ENCODE data around the gene KRTAP5-3. TPM values are rescaled to one million over a fixed set of nuclear protein-coding genes. Genes with fewer than 3 reads are reported as not detected.

Gene KRTAP5-3
- total RNA-seq, 1 donor from 2014 or later = not detected

DNA sequence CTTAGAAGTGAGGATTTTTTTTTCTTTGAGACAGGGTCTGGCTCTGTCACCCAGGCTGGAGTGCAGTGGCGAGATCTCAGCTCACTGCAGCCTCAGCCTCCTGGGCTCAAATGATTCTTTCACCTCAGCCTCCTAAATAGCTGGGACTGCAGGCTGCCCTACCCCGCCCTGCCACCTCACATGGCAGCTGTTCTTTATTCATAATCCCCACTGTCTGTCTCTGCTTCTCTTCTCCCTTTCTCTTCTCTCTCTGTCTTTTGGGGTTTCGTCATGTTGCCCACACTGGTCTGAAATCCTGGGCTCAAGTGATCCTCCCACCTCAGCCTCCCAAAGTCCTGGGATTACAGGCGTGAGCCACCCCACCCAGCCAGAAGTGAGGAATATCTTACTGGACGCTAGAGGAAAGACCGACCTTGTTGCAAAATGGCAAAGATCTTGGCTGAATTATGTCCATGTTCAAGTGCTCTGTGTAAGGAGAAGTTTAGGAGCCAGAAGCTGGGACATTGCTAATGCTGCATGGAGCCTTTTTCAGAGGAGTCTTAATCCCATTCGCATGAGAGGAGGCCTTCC lies 43.2 kb upstream of the KRTAP5-3 start:
- no peak for DNase-seq (ENCODE audit: low spot score)
- Histone ChIP-seq H3K9me3 (ENCODE audit: low read depth) (no peaks in the 10 kb centered on the region), H3K79me2 (ENCODE audit: low read depth) (no peaks in the 10 kb centered on the region), H3K27ac (no peak overlapping the region), H2AFZ (replicated peaks) (no peak overlapping the region), H3K4me3 (no peak overlapping the region), H3K36me3 (no peaks in the 10 kb centered on the region), H4K20me1 (ENCODE audit: low read depth) (no peaks in the 10 kb centered on the region), H3K4me1 (no peaks in the 10 kb centered on the region), H3F3A (ENCODE audit: low read depth) (no peaks in the 10 kb centered on the region), H3K27me3 (peaks cover 25% of the 10 kb centered on the region), H3K9ac (no peak overlapping the region), H3K4me2 (no peak overlapping the region)
- no peaks in the 10 kb centered on the region for H3K36me3 Mint-ChIP-seq
- H3K27me3 Mint-ChIP-seq (ENCODE audit: insufficient read depth, low read depth) = peaks cover 14% of the 10 kb centered on the region
- no peaks in the 10 kb centered on the region for H3K9me3 Mint-ChIP-seq
- no peaks in the 10 kb centered on the region for H3K4me1 Mint-ChIP-seq
- no peak overlapping the region for H3K27ac Mint-ChIP-seq
- TF ChIP-seq CTCF (IDR thresholded peaks at IDR 0.05) (no peak), EZH2 (IDR thresholded peaks at IDR 0.05) (no peak), EZH2phosphoT487 (IDR thresholded peaks at IDR 0.05) (no peak)
- H3K4me3 Mint-ChIP-seq = no peak overlapping the region

- no peak overlapping the region for H3K27ac ChIP-seq
- peaks cover 25% of the 10 kb centered on the region for H3K27me3 ChIP-seq
- H3K4me2 ChIP-seq = no peak overlapping the region
- no peak overlapping the region for H3K9ac ChIP-seq
- no peak for DNase-seq (ENCODE audit: low spot score)
- no peak overlapping the region for H3K27ac Mint-ChIP-seq
- no peaks in the 10 kb centered on the region for H3K9me3 Mint-ChIP-seq
- H3K79me2 ChIP-seq (ENCODE audit: low read depth) = no peaks in the 10 kb centered on the region
- no peaks in the 10 kb centered on the region for H3K36me3 ChIP-seq
- H3K36me3 Mint-ChIP-seq = no peaks in the 10 kb centered on the region
- H4K20me1 ChIP-seq (ENCODE audit: low read depth) = no peaks in the 10 kb centered on the region
- no peaks in the 10 kb centered on the region for H3F3A ChIP-seq (ENCODE audit: low read depth)
- H3K27me3 Mint-ChIP-seq (ENCODE audit: insufficient read depth, low read depth) = peaks cover 14% of the 10 kb centered on the region
- no peaks in the 10 kb centered on the region for H3K4me1 ChIP-seq
- no peak overlapping the region for H3K4me3 Mint-ChIP-seq
- H2AFZ ChIP-seq (replicated peaks) = no peak overlapping the region
- no peaks in the 10 kb centered on the region for H3K4me1 Mint-ChIP-seq
- H3K4me3 ChIP-seq = no peak overlapping the region
- no peak for TF ChIP-seq CTCF (IDR thresholded peaks at IDR 0.05)
- TF ChIP-seq EZH2phosphoT487 (IDR thresholded peaks at IDR 0.05) = no peak
- TF ChIP-seq EZH2 (IDR thresholded peaks at IDR 0.05) = no peak
- no peaks in the 10 kb centered on the region for H3K9me3 ChIP-seq (ENCODE audit: low read depth)
These were observed 42.6 kb upstream of the KRTAP5-3 start for GRCh38 chr11:1650918-1651262.

DNA sequence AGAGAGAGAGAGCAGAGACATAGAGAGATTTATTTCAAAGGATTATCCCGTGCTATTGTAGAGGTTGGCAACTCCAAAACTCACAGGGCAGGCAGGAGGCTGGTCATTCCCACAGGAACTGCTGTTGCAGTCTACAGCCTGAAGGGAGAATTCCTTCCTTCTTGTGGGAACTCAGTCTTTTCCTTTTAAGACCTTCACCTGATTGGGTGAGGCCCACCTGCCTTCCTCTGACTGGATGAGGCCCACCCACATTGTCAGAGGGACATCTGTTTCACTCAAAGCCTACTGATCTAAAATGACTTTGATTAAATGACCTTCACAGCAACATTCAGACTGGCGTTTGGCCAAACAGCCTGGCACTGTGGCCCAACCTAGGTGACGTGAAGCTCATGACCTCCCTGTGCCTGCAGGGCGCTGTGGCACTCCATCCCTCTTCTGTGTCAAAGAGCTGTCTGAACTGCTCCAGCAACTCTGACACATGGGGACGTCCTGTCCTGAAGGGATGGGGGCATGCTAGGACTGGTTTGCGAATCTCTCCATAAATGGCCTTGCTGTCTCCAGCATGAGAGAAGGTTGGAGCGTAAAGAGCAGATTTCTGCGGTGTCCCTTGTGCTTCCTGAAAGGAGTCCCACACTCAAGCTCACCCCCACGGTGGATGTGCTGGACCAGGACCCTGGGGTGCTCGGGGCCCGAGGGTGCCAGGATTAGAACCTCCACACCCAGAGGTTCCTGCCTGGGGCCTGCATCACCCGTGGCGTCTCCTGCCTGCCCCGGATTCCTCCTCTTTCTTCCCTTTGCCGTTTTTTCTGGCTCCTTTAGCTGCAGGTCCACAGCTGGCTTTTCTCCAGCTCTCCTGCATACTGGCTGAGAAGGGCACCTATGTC lies 42.0 kb upstream of the KRTAP5-3 start:
- no peaks in the 10 kb centered on the region for H3K36me3 Mint-ChIP-seq
- H3K27me3 ChIP-seq = peaks cover 25% of the 10 kb centered on the region
- no peak overlapping the region for H3K27ac Mint-ChIP-seq
- no peaks in the 10 kb centered on the region for H3K79me2 ChIP-seq (ENCODE audit: low read depth)
- no peak overlapping the region for H2AFZ ChIP-seq (replicated peaks)
- H3K4me3 ChIP-seq = no peak overlapping the region
- H3K36me3 ChIP-seq = no peaks in the 10 kb centered on the region
- no peaks in the 10 kb centered on the region for H3K9me3 ChIP-seq (ENCODE audit: low read depth)
- TF ChIP-seq CTCF (IDR thresholded peaks at IDR 0.05) (no peak), EZH2 (IDR thresholded peaks at IDR 0.05) (no peak), EZH2phosphoT487 (IDR thresholded peaks at IDR 0.05) (no peak)
- H3K4me1 ChIP-seq = no peaks in the 10 kb centered on the region
- no peak overlapping the region for H3K27ac ChIP-seq
- no peak overlapping the region for H3K9ac ChIP-seq
- no peaks in the 10 kb centered on the region for H4K20me1 ChIP-seq (ENCODE audit: low read depth)
- H3K4me3 Mint-ChIP-seq = no peak overlapping the region
- no peaks in the 10 kb centered on the region for H3K4me1 Mint-ChIP-seq
- peaks cover 12% of the 10 kb centered on the region for H3K27me3 Mint-ChIP-seq (ENCODE audit: insufficient read depth, low read depth)
- DNase-seq (ENCODE audit: low spot score) = no peak
- H3K4me2 ChIP-seq = no peak overlapping the region
- no peaks in the 10 kb centered on the region for H3F3A ChIP-seq (ENCODE audit: low read depth)
- no peaks in the 10 kb centered on the region for H3K9me3 Mint-ChIP-seq
